Activated T-cell treated with anti-CD3 and anti-CD28 coated beads for 24 hours (primary cell): Measurements from ENCODE around the gene NTM.

Experiments used
- DNase-seq: peaks from one replicate; pipeline ENCODE4 v3.0.0-alpha.2; 2020; ENCODE audit warnings: low read depth

Gene NTM

DNA sequence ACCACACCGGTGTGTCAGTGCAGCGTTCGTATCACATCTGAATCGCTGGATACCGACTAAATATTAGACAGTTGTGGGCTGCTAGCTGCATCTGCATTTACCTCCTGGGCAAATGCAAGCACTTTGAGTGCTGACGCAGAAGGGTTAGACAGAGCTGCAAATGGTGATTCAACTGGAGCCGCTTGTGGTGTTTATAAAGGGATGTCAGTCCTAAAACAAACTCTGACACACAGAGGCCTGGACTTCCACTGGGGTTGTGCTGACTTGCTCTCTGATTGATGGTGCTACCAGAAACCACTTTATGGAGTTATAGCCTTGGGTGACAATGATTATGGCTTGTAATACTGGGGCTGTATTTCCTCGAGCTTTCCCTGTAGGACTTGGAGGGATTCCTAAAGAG is 374.4 kb downstream of the NTM start:
- no peak for DNase-seq

DNA sequence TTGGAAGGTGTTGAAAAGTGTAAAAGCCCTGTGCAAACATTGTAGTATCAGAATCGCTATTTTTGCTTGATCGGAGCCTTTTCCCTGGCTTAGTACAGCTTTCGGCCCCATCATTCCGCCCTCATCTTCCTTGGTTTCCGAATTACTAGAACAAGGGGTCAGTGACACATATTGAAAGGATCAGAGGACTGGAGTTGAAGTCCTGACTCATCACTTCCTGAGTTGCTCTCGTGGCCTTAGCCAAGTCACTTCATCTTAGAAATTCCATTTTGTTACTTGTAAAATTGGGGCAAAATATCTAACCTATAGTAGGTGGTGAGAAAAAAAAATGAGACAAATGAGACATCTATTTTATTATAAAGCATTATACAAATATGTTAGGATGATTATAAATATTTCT is 375.0 kb downstream of the NTM start:
- no peak for DNase-seq

GRCh38 chr11:131746201-131746600 is 375.8 kb downstream of the NTM start:
- no peak for DNase-seq

DNA sequence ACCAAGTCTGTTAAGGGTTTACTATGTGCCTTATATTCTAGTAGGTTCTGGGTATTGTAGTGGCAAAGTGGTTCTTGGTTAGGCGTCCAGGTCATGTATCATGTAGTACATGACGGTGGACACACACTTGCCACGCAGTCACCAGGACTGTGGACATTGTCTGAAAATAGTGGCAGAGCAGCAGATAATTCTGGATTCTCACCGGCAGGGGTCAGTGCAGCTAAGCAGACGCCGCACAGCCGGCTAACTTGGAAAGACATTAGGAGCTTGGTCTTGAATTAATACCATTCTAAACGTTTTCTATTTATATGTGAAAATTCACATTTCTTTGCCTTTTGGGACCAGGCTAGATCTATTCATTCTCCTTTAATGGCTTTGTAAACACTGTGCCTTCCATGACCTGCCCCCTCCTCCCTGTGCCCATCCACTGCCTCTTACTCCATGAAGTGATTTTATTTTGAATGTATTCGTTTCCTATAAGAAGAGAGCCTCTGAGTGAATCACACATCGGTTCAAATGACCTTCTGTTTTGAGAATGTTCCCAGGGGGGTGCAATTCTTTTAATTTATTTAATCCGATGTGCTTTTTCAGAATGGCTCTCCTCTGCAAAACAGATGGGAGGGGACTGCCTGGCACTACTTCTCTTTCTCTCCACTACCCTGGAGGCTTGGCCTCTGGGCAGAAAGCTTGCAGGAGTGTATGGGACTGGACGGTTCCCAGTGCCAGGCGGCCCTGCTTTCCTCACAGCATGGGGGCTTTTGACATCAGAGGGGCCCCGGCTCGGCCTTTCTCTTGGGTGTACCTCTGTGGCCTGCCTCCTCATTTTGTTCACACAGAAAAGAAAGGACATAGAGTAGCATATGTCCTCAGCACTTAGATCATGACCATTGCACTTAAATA is 378.0 kb downstream of the NTM start:
- DNase-seq, result no peak

- DNase-seq, result no peak
Observed at GRCh38 chr11:131749101-131749500, 378.7 kb downstream of the NTM start.

- DNase-seq, result no peak
Observed at GRCh38 chr11:131750152-131750551, 379.7 kb downstream of the NTM start.

DNA sequence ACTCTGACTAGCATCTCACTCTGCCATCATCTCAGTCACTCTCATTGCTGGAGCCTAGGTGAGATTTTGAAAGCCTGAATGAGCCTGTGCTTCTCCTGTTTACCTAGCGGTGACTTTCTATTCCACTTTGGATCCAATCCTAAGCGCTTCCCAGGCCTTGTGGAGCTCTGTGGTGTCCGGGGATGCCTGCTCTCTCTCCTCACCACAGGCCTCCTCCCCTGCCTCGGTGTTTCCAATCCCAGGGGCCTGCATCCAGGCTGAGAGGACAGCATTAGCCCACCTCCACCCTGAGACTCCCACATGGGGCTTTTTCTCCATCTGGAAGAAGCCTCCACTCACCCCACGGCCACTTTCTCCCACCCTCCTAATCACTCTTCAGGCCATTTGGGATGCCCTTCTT is 380.3 kb downstream of the NTM start:
- no peak for DNase-seq

DNA sequence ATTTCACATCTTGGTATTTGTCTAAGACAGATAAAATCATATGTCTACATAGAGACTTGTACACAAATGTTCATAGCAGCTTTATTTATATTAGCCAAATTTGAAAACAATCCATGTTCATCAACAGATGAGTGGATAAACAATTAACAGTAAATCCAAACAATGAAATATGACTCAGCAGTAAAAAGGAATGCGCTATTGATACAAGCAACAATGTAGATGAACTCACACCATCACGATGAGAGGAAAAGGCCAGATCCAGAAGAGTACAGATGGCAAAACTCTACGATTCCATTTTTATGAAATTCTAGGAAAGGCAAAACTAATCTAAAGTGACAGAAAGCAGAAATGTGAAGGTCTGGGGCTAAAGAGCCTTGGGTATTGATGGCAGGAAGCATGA is 384.3 kb downstream of the NTM start:
- no peak for DNase-seq

DNA sequence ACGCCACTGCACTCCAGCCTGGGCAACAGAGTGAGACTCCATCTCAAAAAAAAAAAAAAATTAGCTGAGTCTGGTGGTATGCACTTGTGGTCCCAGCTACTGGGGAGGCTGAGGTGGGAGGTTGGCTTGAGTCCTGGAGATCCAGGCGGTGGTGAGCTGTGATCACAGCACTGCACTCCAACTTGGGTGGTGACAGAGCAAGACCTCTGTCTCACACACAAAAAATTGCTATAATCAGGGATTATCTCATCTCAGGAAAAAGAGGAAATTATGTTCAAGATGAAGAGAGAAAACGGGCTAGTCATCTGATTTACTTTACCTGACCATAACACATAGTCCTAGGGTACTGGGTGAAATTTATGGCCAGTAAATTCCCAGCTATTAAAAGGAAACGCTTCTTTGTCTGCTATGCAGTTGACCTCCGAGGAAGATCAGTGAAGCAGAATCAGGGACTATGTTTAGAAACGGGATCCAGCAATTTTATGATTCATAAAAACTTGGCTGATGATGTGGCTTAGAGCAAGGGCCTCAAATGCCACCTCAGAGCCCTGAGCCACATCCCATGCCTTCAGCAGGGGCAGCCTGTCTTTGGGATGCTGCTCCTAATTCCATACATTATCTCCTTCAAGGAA is 386.2 kb downstream of the NTM start:
- no peak for DNase-seq

DNA sequence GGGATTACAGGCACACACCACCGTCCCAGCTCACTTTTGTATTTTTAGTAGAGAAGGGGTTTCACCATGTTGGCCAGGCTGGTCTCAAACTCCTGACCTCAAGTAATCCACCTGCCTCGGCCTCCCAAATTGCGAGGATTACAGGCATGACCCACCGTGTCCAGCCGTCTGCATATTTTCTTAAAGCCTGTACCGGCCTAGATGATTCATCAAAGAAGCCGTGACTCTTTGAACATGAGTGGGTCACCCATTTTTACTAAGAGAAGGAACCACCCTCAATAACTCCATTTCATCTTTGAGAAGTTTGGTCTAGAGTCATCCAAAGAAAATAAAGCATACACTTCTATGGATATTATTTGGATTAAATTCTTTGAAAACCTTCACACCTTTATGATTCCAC is 388.3 kb downstream of the NTM start:
- DNase-seq, result no peak

- DNase-seq, result no peak
Observed at GRCh38 chr11:131759140-131759539, 388.7 kb downstream of the NTM start.

- DNase-seq, result no peak
Observed at GRCh38 chr11:131760091-131761061, 390.0 kb downstream of the NTM start.

DNA sequence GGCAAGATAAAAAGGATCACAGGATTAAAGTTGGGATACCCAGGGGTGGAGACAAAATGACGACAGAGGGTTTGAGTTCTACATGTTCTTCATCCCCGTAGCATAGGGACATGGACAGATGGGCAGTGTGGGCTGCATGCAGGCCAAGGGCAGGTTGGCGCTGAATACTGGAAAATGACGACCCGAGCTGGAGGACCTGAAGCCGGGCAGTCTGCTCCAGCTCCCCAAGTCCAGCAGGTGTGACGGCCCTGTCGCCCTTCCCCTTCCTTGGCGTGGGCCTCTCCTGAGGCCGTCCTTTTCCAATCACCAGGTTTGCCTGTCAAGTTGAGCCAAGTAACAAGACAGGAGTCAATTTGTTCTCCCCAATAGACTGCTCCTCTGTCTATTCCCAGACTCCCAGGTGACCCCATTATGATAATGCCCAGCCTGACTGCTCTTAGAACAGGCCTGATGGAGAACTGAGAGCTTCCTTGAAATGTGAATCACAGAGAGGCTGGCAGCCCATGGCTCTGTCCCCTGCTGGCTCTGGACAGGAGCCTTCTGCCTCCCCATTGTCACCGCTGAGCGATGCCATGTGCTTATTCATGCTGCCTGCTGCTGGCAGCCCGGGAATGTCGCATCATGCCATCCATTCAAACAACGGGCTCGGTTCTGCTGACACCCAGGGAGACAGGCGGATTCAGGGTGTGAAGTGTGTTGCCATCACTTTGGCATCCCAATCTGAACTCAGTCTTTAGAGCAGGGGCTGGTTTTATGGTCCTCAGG is 392.1 kb downstream of the NTM start:
- DNase-seq, result no peak

DNA sequence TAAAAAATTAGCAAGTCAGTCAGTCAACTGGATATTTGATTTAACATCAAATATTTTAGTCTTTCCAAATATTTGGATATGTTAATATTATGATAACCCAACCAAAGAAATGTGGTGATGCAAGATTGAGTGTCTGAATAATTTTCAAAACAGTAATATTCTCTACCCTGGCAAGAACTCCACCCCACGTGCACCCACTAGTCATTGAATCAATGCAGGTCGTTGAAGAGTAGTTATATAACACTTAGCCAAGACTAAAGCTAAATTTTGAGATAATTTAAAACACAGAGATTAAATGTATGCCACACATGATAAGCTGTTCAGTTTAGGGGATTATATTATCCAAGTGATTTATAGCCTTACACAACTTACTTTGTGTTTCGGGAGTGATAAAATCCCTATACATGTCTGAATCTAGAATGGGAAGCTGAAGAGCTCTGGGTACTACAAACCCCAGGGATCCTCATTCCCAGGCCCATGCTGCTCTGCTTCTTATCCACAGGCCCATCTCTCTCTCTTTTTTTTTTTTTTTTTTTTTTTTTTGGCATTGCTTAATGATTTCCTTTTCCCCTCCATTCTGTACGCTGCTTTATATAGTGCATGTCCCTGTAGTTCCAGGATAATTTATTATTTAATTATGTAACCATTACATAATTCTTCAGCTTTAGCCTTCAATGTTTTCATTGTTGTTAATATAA is 392.9 kb downstream of the NTM start:
- no peak for DNase-seq

GRCh38 chr11:131764126-131764525 is 393.7 kb downstream of the NTM start:
- no peak for DNase-seq

- DNase-seq, result no peak
Observed at GRCh38 chr11:131764649-131765048, 394.2 kb downstream of the NTM start.

GRCh38 chr11:131766637-131767036 is 396.2 kb downstream of the NTM start:
- DNase-seq, result no peak

GRCh38 chr11:131767421-131767820 is 397.0 kb downstream of the NTM start:
- no peak for DNase-seq

DNA sequence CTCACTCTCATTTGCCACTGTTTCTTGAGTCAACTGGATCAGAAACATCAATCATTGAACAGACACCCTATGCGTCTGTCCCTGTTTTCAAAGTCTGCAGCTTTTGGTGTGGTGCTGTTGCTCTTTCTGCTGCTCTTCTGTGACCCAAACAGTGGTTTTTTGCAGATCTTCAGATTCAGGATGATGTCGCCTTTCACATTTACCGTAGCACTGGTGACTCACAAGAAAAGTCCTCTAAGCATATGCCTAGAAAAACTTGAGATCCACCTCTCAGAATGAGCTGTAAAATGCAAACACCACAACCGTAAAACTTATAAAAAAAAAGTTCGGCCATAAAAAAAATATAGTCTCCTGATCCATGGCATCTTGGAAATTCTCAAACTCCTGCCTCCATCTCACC is 400.4 kb downstream of the NTM start:
- DNase-seq, result no peak

- DNase-seq, result no peak
Observed at GRCh38 chr11:131771471-131771870, 401.1 kb downstream of the NTM start.

- DNase-seq, result no peak
Observed at GRCh38 chr11:131773626-131774025, 403.2 kb downstream of the NTM start.
